Measurements from ENCODE around the gene EVI5L.
"Not testable (repeated sequence)": the region's sequence is repeated elsewhere in the genome, so short reads cannot be mapped to it uniquely, and the experiment has no call there.

Gene EVI5L

DNA sequence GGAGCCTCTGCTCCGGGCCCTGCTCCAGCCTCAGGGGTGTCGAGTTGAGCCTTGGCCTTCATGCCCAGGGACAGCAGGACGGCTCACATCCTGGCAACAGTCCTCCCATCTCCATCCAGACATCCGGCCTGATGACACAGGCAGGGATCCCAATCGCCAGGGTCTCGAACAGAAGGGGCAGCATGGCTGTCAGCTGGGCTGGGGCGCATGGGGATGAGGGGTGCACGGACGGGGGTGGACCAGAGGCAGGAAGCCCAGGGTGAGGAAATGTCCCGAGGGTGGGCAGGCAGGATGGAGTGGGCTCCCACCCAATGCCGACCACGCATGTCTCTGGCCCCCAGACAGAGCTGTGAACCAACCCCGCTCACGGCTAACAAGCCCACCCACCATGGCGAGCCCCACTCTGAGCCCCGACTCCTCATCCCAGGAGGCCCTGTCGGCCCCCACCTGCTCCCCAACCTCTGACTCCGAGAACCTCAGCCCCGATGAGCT, 16.2 kb downstream of the EVI5L start:
- DNase-seq (ENCODE audit: low read depth) = no peak

DNA sequence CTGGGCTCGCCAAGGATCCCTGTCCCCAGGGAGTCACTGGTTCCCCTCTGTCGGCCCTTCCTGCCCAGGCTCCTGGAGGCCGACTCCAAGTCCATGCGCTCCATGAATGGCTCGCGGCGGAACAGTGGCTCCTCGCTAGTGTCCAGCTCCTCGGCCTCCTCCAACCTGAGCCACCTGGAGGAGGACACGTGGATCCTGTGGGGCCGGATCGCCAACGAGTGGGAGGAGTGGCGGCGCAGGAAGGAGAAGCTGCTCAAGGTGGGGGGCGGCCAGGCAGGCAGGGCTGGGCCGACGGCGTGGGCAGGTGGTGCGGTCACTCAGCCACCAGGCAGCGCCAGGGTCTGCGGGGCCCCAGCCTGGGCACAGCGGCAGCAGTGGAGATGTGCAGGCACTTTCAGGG, 17.6 kb downstream of the EVI5L start:
- DNase-seq (ENCODE audit: low read depth) = no peak

DNA sequence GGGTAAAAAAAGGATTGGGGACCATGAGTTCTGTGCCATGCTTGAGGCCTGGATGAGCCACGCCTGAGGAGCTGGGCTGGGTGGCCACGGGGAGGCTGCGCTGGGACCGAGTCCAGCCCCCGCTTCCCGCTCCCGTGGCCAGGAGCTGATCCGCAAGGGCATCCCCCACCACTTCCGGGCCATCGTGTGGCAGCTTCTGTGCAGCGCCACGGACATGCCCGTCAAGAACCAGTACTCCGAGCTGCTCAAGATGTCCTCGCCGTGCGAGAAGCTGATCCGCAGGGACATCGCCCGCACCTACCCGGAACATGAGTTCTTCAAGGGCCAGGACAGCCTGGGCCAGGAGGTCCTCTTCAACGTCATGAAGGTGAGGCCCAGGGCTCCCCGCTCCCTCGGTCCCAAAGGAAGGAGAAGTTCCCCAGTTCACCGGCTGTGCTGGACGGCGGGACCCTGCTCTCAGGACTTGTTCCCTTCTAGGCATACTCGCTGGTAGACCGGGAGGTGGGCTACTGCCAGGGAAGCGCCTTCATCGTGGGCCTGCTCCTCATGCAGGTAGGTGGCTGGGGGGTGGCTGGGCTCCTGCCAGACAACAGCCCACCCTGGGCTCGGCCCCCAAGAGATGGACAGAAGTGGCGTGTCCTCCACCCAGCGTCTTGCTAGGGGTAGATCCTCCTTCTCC, 18.9 kb downstream of the EVI5L start:
- no peak for DNase-seq (ENCODE audit: low read depth)

DNA sequence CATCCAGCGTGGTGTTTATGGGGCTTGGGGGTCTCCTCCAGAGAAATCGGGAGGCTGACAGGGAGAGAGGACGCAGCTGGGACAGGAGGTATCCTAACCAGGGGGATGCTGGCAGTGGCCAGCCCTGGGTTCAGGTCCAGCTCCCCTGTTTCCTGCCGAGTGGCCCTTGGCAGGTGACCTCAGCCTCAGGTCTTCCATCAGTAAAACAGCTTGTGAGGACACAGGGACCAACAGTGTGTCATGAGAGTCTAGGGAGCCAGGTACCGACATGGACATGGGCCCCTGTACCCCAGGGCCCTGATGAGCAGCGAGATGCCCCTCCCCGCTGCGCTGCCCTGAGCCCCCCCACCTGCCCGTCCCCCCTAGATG, 19.6 kb downstream of the EVI5L start:
- DNase-seq (ENCODE audit: low read depth) = no peak

DNA sequence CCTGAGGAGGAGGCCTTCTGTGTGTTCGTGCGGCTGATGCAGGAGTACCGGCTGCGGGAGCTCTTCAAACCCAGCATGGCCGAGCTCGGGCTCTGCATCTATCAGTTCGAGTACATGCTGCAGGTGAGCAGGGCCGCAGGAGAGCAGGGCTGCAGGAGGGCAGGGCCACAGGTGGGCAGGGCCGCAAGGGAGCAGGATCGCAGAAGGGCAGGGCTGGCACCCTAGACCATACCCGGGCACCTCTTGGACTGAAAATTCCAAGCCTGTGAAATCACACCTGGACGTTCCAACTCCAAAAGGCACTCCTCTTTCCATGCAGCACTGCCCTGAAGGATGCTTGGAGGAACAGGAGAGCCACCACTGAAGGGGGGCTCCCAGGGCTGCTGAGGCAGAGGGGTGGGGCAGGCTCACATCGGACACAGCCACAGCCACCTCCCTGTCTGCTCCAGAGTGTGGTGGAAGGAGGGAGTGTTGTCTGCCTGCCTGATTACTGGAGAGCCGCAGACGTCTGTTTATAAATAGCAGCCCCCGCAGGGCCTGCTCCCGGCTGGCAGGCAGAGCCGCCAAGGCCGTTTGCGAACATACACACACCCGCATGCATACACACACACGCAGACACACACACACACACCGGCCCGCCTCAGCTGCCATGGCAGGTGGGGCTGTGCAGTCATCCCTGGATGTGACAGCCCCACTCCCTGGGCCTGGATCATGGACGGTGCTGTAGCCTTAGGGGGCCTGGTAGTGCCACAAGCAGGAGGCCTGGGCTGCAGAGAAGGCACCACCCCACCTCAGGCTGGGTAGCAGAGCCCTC, 20.2 kb downstream of the EVI5L start:
- DNase-seq (ENCODE audit: low read depth) = no peak

DNA sequence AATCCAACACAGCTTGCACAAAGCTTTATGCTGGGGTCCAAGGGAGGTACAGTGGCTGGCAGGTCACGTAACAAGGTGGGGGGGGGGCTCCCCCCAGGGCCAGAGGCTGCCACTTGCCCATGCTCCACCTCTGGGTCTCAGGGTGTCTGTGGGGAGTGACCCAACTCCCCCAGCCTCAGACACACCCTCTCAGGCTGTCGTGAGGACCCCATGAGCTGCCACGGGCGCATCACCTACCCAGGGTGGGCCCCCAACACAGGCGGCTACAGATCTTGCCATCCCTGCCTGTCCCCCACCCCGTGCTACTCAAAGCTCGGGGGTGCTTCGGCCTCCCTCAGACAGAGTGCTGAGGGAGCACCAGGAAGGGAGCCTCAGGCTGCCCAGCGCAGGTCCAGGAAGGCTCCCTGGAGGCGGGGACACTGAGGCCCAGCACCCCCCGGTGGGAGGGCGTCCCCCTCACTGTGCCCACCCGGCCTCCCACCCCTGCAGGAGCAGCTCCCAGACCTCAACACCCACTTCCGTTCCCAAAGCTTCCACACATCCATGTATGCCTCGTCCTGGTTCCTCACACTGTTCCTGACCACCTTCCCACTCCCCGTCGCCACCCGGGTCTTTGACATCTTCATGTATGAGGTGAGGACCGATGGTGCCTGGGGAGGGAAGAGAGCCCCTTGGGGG, 21.1 kb downstream of the EVI5L start:
- no peak for DNase-seq (ENCODE audit: low read depth)

DNA sequence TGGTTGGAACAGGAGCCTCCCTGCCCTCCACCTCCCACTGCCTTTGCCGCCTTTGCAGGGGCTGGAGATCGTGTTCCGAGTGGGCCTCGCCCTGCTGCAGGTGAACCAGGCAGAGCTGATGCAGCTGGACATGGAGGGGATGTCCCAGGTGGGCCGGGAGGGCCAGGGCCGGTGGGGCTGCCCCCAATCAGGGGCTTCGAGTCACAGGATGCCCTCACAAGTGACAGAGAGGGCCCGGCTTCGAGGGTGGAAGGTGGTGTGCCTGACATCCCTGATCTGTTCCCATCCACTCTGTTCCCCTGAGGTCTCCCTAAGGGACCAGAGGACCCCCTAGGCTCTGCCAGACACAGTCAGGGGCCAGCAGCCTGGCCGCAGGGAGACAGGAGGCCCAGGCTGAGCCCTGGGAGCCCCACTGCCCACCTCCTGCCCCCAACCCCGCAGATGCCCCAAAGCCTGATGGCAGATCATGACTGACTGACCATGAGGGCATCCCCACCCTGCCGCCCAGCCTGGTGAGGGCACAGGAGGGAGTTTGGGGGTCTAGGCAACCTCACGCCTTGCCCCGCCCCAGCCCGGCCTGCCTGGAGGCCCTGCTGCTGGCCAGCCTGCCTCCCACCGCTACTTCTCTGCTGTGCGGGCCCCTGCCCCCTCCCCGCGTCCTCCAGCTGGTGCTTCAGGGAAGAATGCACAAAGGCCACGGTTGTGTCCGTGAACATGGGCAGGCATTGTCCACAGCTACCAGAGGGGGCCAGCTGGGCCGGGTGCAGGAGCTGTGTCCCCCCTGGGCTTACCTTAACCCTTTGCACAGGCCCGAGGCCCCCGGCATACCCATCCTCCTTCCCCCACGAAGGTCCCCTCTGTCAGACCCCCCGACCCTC, 21.8 kb downstream of the EVI5L start:
- no peak for DNase-seq (ENCODE audit: low read depth)

DNA sequence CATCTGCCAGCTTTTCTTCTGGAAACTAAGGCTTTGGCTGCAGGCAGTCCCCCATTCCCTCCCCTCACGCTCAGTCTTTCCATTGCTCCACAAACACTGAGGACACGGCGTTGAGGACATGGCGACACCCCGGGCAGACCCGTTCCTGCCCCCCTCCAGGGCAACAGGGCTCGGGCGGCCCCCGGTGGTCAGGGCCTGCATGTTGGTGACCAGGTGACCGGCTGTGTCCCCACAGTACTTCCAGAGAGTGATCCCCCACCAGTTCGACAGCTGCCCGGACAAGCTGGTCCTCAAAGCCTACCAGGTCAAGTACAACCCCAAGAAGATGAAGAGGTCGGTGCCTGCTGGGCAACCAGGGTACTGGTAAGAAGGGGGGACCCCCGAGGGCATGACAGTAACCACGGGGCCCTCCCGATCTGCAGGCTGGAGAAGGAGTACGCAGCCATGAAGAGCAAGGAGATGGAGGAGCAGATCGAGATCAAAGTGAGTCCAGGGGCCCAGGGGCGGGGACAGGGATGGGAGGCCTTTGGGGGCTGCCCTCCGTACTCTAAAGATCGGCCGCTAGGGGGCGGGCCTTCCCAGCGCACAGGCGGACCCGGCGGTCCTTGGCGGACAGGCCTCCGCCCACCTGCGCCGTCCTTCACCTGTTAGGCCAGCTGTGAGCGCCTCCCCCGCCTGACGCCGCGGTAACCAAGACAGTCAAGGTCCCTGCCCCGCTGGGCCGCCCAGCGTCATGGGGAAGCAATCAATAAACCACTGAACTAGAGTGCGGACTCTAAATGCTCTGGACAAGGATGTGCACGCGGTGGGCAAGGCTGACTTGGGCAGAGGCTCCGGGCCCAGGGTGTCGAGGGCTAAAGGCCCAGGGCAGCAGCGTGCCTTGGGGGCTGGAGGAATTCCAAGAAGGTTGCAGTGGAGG, 23.1 kb downstream of the EVI5L start:
- peak; percentile 47 for DNase-seq (ENCODE audit: low read depth)

DNA sequence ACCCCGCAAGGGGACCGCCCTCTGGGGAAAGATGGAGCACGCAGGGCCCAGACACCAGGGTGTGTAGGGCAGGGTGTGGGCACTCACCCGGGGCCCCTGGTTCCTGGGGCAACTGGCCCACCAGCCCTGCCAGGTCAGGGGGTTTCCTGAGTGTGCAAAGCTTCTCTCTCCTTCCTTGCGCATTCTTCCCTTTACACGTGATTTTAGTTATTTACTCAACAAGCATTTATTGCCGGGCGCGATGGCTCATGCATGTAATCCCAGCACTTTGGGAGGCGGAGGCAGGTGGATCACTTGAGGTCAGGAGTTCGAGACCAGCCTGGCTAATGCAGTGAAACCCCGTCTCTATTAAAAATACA, 23.7 kb downstream of the EVI5L start:
- no peak for DNase-seq (ENCODE audit: low read depth)

DNA sequence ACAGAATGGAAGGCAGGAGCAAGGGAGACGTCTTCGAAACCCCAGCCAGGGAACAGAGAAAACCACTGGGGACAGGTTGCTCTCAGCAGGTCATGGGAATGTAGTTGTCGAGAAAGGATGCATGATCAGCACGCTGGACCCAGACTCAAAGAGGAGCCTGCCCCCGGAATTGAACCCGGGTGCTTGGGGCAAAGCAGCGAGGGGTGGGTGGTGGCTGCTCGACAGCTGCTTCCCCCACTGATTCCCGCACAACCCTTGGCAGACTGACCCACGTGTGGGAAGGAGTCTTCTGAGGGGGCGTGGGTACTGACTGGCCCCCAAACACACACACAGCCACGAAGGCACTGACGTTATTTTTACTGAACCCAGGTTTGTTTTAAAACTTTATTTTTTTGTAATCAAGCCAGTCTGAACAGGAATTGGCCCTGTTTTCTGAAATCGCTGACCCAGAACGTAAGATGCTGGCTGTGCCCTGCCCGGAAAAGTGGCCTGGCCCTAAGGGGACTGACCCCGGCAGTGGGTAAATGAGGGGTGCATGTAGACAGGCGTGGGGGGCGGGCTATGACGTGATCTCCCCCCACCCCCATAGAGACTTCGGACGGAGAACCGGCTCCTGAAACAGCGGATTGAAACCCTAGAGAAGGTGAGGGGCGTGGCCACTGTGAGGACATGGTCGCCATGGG, 25.5 kb downstream of the EVI5L start:
- DNase-seq (ENCODE audit: low read depth) = no peak

DNA sequence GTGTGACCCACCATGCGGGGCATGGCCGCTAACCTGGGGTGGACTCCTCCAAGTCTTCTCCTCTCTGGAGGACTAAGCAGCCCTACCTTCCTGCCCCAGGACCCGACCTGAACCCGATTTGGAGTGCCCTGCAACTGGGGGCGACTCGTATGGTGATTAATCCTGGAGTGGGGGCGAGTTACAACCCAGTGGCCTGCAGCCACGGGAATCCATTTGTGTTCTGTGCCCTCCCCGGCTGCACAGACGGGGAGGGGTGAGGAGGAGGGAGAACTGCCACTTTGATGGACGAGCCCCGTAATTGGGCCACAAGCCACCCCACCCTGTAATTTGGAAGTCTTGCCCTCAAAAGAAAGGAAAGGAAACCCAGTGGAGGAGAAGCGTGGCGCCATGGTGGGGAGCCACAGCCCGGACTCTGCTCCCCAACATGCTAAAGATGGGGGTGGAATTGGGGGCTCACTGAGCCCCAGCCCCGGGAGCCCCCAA, 26.1 kb downstream of the EVI5L start:
- DNase-seq (ENCODE audit: low read depth) = no peak

DNA sequence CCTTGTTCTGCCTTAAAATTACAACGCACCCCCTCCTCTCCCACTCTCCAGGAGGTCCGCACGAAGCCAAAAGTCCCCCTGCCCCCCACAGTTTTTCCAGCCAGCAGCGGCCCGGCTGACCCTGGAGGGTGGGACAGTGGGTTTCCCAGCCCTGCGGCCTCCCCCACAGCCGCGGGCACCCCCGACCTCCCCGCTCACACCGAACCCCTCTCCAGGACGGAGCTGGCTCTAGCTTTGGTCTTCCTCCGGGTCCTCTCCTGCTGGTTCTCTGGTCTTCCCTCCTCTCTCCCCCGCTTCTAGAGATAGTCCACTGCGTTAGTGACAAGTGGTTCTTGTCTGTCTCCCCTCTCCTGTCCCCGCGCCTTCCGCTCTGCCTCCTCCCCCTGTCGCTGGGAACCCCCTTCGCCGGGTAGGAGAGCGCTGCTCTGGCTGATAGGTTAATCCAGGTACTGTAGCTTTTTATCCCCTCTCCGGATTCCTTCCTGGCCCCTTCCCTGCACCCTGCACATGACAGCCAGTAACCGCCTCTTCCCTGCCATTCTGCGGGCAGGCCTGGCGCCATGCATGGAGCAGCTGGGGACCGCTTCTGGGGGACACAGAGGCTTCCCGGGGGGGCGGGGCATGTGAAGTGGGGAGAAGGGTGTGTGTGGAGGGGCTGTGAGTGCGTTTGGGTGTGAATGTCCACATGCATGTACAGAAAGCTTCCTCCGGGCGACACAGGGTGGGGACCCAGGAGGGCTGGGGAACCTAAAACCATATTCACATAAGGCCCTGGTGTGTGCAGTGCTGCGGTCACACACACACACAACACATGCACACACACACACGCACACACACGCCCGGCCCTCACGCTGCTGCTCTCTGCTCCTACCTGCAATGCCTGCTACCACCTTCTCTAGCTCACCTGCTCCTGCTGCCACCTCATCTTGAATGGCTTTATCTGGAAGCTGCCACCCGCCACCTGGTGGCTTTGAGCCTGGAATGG, 27.0 kb downstream of the EVI5L start:
- DNase-seq (ENCODE audit: low read depth) = no peak

DNA sequence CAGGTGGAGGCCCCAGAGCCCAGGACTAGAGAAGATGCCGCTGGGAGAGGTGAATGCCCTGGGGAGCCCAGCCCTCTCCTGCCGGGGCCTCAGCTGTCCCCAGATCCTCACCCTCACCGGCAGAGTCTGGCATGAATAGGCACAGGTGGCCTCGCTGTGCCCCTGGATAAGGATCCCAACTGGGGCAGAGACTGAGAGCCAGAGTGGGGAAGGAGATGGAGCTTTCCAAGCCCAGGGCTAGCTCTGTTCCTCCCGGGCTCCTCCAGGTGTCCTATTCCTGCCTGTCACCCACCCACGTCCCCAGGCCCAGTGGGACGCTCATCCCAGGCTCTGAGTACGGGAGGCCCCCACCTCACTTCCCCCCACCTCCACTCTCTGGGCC, 27.7 kb downstream of the EVI5L start:
- DNase-seq (ENCODE audit: low read depth) = no peak

DNA sequence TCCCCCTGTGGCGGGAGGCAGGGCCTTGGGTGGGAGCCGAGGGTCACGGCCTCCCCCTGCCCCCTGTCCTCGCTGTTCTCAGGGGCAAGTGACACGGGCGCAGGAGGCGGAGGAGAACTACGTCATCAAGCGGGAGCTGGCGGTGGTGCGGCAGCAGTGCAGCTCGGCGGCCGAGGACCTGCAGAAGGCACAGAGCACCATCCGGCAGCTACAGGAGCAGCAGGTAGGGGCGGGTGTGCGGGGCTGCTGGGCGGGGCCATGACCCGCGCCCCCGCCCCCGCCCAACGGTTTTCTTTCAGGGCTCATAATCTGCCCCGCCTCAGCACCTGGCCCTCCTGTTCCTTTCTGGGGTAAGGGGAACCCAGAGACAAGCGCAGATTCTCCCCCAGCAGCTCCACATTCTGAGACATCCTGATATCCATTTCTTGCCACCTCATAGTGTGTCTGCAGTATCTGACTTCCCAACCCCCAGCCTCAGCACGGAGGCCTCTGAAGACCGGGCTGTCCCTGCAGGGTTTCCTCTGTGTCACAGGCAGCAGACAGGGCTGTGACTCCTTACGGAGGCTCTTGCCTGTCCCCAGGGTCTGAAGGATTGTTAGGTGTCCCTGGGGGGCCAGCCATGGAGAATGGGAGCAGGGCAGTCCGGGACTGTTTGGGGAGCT, 28.2 kb downstream of the EVI5L start:
- DNase-seq (ENCODE audit: low read depth) = no peak

DNA sequence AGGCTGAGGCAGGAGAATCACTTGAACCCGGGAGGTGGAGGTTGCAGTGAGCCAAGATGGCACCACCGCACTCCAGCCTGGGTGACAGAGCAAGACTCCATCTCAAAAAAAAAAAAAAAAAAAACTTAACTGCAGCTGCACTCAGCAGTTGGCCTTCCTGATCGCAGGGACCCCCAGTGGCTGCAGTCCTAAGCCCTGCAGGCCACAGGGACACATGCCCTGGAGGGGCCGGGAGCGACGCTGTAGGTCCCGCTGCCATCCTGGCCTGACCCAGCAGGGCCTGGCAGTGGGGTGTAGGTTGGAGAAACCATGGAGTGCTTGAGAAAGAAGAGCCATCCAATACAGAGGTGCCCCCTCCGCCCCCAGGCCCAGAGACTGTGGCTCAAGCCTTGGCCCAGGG, 29.1 kb downstream of the EVI5L start:
- DNase-seq (ENCODE audit: low read depth) = not testable (repeated sequence)

DNA sequence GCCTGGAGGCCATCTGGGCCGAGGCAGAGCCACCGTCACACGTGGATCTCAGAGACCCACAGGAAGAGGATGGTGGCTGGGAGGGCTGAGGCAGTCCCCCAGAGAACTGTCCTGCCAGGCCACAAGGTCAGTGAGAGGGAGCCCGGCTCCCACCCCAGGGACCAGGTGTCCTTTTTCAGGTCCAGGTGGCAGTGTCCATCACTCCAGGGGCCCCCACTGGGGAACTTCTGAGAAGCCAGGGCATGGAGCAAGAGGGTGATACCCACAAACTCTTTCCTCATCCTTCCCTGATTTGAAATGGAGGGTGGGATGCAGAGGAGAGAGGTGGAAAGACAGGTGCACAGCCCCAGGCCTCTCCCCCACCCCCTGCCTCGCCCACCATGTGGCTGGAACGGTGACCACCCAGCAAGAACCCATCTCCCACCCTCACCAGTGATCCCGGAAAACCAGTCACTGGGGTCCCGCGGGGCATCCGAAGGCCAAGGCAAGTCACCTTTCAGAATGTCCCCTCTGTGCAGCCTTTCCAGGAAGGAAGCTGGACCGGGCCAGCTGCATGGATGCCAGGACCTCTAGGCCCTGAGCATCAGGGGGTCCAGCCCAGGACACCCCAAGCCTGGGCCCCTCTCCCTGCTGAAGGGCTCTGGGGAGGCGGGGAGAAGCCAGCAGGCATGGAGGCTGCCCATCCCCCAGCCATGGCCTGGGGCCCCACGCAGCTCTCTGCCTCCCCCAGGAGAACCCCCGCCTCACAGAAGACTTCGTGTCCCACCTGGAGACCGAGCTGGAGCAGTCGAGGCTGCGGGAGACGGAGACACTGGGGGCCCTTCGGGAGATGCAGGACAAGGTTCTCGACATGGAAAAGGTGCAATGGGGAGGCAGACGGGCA, 30.1 kb downstream of the EVI5L start:
- no peak for DNase-seq (ENCODE audit: low read depth)
